NCI-H146 (cell line): ENCODE data around the gene MTLN.
"Not testable (repeated sequence)": the region's sequence is repeated elsewhere in the genome, so short reads cannot be mapped to it uniquely, and the experiment has no call there.

Source experiments
- DNase-seq: peaks from one replicate; lab custom pipeline; 2025; lab: John Stamatoyannopoulos, UW

The MTLN gene, protein sequence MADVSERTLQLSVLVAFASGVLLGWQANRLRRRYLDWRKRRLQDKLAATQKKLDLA

DNA sequence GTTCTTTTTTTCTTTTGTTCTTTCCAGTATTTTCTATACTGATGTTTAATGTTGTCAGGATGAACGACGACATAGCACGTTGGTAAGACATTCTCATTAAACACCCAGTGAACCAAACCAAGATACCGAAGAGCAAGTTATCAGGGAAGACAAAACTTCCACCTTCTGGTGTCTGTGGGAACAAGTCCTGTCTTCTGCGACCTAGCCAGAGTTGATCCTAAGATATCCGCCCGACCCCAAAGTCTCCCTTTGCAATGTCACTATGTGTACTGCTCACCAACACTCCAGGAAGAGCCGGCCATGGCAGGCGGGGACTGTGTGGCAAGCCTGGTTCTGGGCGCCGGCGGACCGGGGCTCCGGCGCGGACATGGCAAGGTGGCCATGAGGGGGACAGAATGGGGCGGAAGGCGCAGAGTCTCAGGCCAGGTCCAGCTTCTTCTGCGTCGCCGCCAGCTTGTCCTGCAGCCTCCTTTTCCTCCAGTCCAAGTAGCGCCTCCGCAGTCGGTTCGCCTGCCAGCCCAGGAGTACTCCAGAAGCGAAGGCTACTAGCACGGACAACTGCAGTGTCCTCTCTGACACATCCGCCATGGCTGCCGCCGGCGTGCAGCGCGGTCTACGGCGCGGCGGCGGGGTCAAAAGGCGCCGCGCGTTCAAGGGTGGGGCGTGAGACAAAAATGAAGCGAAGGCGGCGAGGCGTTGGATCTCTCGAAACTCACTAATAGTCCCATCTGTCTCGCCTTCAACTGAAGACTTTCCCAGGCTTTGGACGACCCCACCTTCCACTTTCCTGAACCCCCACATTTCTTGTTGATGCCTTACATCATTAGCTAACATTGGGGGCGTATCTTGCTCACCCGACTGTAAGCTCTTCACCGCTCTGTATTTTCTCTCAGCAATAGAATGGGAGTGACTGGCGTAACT lies at the start of gene MTLN:
MTLN (minus strand) TSS at position 610 of the 921 bp plus-strand sequence; CDS start at position 588, 22 bp downstream.
- DNase-seq: peak; percentile 61

DNA sequence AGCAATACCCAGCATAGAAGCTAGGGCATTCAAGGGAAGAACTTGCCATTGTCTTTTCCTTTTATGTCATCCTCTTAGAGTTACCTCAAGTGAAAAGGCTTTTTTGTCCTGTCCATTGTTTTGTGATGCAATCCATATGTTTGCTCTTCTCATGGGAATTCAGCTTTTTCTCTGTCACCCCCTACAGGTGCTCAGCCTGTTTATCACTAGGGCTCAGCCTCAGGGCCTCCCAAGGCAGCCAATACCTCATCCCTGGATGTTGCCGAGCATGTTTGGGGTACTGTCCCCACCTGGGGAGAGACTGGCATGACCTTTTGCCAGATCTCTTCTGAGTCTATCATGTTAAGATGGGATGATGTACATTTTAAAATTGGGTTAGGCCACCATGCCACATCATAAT lies 49.6 kb upstream of the MTLN start:
- not testable (repeated sequence) for DNase-seq

DNA sequence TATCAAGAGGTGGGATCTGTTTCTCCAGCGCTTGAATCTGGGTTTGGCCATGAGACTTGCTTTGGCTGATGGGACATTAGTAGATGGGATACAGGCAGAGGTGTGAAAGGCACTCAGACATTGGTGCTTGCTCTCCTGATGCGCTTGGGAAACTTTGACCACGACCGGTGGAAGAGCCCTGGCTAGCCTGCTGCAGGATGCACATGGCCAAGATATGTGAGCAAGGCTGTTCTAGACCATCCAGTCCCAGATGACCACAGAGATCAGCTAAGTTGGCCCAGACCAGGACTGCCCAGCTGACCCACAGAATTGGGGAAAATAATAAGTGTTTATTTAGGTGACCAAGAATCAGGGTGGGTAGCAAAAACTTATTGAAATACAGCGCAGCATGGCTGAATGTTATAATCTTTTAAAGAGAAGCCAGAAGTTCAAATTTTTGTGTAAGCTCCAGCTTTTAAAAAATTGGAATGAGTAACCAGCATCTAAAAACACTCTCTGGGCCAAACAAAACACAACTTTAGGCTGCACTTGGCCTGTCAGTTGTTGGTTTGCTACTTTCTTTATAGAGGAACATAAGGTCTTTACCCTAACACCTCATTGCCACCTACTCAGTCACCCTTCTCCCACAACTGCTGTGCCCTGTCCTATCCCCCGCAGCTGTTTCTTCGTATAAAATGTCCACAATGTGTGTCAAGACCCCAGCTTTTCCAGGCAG lies 35.9 kb upstream of the MTLN start:
- DNase-seq: not testable (repeated sequence)

GRCh38 chr2:110245488-110246435 lies 33.4 kb upstream of the MTLN start:
- DNase-seq: not testable (repeated sequence)

GRCh38 chr2:110243283-110243682 lies 30.9 kb upstream of the MTLN start:
- DNase-seq: not testable (repeated sequence)

GRCh38 chr2:110234514-110234913 lies 22.2 kb upstream of the MTLN start:
- DNase-seq: not testable (repeated sequence)

DNA sequence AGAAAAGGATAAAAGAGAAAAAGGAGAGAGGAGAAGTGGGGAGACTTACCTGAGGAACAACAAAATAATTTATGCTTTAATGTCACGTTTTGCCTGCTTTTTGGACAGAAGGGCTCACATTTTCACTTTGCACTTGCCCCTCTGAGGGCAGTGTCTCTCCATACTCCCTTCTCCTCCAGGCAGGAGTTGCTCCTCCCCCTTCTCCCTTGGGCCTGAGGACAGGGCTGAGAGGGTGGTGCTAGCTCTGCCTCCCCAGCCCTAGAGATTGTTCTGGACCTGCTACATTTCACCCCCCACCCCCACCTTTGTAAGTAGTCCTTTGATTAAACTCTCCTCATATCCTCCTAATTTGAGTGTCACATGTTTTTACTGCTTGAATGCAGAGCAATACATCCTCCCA lies 17.5 kb upstream of the MTLN start:
- not testable (repeated sequence) for DNase-seq

DNA sequence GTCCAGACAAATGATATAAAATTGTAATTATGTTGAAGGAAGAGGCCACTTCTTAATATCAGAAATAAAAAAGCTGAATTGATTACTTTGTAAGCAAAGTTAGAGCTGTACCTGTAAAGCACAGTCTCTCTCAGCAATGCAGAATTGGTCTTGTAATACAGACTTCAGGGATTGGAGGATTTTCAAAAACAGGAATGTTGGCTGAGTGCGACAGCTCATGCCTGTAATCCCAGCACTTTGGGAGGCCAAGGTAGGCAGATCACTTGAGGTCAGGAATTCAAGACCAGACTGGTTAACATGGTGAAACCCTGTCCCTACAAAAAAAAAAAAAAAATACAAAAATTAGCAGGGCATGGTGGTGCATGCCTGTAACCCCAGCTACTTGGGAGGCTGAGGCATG lies 10.3 kb upstream of the MTLN start:
- not testable (repeated sequence) for DNase-seq

GRCh38 chr2:110221938-110222337 lies 9.6 kb upstream of the MTLN start:
- DNase-seq: peak; percentile 12

DNA sequence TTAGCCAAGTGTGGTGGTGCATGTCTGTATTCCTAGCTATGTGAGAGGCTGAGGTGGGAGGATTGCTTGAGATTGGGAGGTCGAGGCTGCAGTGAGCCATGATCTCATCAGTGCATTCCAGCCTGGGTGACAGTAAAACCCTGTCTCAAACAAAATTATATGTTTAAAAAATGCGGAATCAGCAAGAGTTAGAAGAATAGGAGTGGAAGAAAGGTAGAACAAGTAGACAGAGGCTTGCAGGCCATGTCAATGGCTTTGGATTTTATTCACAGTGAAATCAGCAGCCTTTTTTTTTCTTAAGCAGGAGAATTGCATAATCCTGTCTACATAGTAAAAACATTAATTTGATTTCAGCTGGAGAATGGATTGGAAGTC lies 7.8 kb upstream of the MTLN start:
- no peak for DNase-seq

GRCh38 chr2:110219496-110220189 lies 7.3 kb upstream of the MTLN start:
- DNase-seq: no peak

GRCh38 chr2:110218889-110219288 lies 6.5 kb upstream of the MTLN start:
- not testable (repeated sequence) for DNase-seq

GRCh38 chr2:110216803-110217202 lies 4.5 kb upstream of the MTLN start:
- DNase-seq: no peak

- DNase-seq: no peak
Observed at GRCh38 chr2:110216199-110216598, 3.9 kb upstream of the MTLN start.

DNA sequence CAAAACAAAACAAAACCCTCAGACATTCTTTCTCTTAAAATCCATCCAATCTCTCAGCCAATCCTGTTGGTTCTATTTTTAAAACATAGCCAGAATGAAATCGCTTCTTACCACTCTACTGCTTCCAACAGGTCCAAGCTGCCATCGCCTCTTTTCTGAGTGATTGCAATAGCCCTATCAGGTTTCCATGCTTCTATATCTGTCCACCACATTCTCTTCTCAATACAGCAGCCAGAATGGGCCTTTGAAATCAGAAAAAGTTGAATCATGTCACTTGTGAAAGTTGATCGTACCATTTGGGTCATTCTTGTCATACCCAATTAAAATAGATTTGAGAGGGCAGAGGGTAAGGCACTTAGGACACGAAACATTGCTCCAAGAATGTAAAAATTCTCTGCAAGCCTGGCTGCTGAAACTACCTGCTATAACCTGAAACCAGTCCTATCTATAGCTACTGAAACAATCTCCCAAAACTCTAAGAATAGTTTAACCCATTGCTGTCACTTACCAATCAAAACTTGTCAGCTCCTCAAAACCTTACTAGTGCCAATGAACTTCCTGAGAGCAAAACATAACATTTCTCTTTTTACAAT lies 3.3 kb upstream of the MTLN start:
- DNase-seq: no peak

DNA sequence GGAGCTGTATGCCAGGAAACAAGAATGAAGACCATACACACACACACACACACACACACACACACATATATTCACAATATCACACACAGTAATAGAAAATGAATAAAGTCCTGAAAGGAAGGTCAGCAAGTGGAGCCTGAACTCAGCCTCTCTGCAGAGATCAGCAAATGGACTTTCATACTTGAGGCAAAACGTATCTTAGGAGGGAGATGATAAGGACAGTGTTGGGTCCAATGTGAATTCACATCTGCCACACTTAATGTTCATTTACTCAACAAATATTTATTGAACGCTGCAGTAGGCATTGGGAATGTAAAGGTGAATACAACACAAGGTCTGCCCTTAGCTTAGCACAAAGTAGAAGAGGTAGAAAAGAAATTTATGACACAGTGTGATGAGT lies 2.7 kb upstream of the MTLN start:
- DNase-seq: no peak

- not testable (repeated sequence) for DNase-seq
Observed at GRCh38 chr2:110213522-110213921, 1.2 kb upstream of the MTLN start.

- DNase-seq: no peak
Observed at GRCh38 chr2:110205660-110206455, 6.5 kb downstream of the MTLN start.

- peak; percentile 94 for DNase-seq
Observed at GRCh38 chr2:110204408-110205385, 7.7 kb downstream of the MTLN start, which contains the start of gene NPHP1. Gene NPHP1, minus strand, starts transcription at chr2:110205013. Its CDS starts 45 bp downstream, at chr2:110204968.
